B cell (primary cell): ENCODE results near the gene PRR23E. TPM values are rescaled to one million over a fixed set of nuclear protein-coding genes. Genes with fewer than 3 reads are reported as not detected.

ENCODE experiments used
- ATAC-seq: fragments of 200-7000 bp; cut with Tn5 transposase; one replicate; pipeline ENCODE4 v1.10.0; 2021; ENCODE audit warnings: low read depth, mild to moderate bottlenecking, moderate number of reproducible peaks, moderate library complexity
- CTCF ChIA-PET: fragments of 350-600 bp; sonication (Branson Sonifier 250); formaldehyde crosslinking; loops from one replicate; lab custom pipeline; 2021; ENCODE audit warnings: antibody characterized with exemption, inconsistent platforms; lab: Charles Lee
- POLR2A ChIA-PET: fragments of 350-600 bp; sonication (Branson Sonifier 250); formaldehyde crosslinking; loops from one replicate; lab custom pipeline; 2021; ENCODE audit warnings: antibody characterized with exemption; lab: Charles Lee
- DNase-seq: peaks from one replicate; pipeline ENCODE4 v3.0.0; 2013
- H2AFZ ChIP-seq: 2 replicates; pipeline ENCODE4 v1.6.1; 2012; ENCODE audit warnings: mild to moderate bottlenecking, low read depth, low read length; ENCODE audit not compliant: insufficient read depth, poor library complexity, severe bottlenecking
- H3K27ac ChIP-seq, 2 donors: 1 replicate in 1 of 2; 2 replicates in 1 of 2; pipeline ENCODE4 v1.5.1; 2012 to 2013; ENCODE audit warnings: low read length in 2 of 2, mild to moderate bottlenecking in 2 of 2, moderate library complexity in 1 of 2
- H3K27me3 ChIP-seq, 4 experiments: fragments of 200-600 bp in 1 of 4; sonication (generic) in 1 of 4; replicated peaks in 1 of 4; 1 replicate in 2 of 4; 2 replicates in 2 of 4; pipeline versions ENCODE4 v1.6.1 to v1.7.0; 2013 to 2016; ENCODE audit warnings: low read length in 3 of 4, mild to moderate bottlenecking in 2 of 4, mixed read lengths in 1 of 4, moderate library complexity in 1 of 4; ENCODE audit not compliant: insufficient read depth in 4 of 4, control insufficient read depth in 3 of 4; ENCODE audit errors: control extremely low read depth in 1 of 4
- H3K36me3 ChIP-seq, 2 experiments: replicated peaks in 1 of 2; 1 replicate in 1 of 2; 2 replicates in 1 of 2; pipeline versions ENCODE4 v1.6.1 to v1.7.1; 2013; ENCODE audit warnings: low read length in 1 of 2; ENCODE audit not compliant: insufficient read depth in 2 of 2, control insufficient read depth in 1 of 2; ENCODE audit errors: control extremely low read depth in 1 of 2, extremely low read depth in 1 of 2
- H3K4me1 ChIP-seq, 2 donors: fragments of 200-600 bp in 1 of 2; sonication (generic) in 1 of 2; 1 replicate in 1 of 2; 2 replicates in 1 of 2; pipeline versions ENCODE4 v1.5.1 to v1.6.1; 2013 to 2017; ENCODE audit warnings: low read length in 2 of 2; ENCODE audit not compliant: control insufficient read depth in 2 of 2, insufficient read depth in 2 of 2
- H3K4me2 ChIP-seq: replicated peaks from 2 replicates; pipeline ENCODE3; 2012; ENCODE audit warnings: mild to moderate bottlenecking, low read depth, low read length; ENCODE audit not compliant: poor library complexity, severe bottlenecking
- H3K4me3 ChIP-seq, 5 experiments: fragments of 200-600 bp in 1 of 5; sonication (generic) in 1 of 5; 1 replicate in 3 of 5; 2 replicates in 2 of 5; pipeline versions ENCODE4 v1.5.1 to v1.7.0; 2011 to 2016; ENCODE audit warnings: low read length in 4 of 5, mild to moderate bottlenecking in 4 of 5, low read depth in 2 of 5, control low read depth in 1 of 5, moderate library complexity in 1 of 5; ENCODE audit not compliant: insufficient read depth in 1 of 5; ENCODE audit errors: control extremely low read depth in 1 of 5, extremely low read depth in 1 of 5
- H3K79me2 ChIP-seq: fragments of 200-600 bp; sonication (generic); one replicate; pipeline ENCODE4 v1.6.0; 2016; ENCODE audit warnings: low read length; ENCODE audit not compliant: control insufficient read depth, insufficient read depth
- H3K9ac ChIP-seq: fragments of 200-600 bp; sonication (generic); 2 replicates; pipeline ENCODE4 v1.6.1; 2017; ENCODE audit warnings: mild to moderate bottlenecking, low read length, moderate library complexity
- H3K9me3 ChIP-seq, 3 donors: one replicate each; pipeline versions ENCODE4 v1.6.1 to v1.7.1; 2013; ENCODE audit warnings: low read length in 2 of 3; ENCODE audit not compliant: control insufficient read depth in 2 of 3, insufficient read depth in 1 of 3; ENCODE audit errors: control extremely low read depth in 1 of 3
- H4K20me1 ChIP-seq: 2 replicates; pipeline ENCODE4 v1.6.0; 2012; ENCODE audit warnings: mild to moderate bottlenecking, low read length; ENCODE audit not compliant: insufficient read depth, control insufficient read depth, poor library complexity, severe bottlenecking
- H3K27ac Mint-ChIP-seq: one replicate; pipeline ENCODE4 v1.8.0; 2021; ENCODE audit warnings: mixed read lengths
- H3K27me3 Mint-ChIP-seq: one replicate; pipeline ENCODE4 v1.8.0; 2021; ENCODE audit warnings: mixed read lengths
- H3K4me1 Mint-ChIP-seq: one replicate; pipeline ENCODE4 v1.8.0; 2021; ENCODE audit warnings: mixed read lengths
- H3K4me3 Mint-ChIP-seq: one replicate; pipeline ENCODE4 v1.8.0; 2021; ENCODE audit warnings: mixed read lengths
- H3K9me3 Mint-ChIP-seq: one replicate; pipeline ENCODE4 v1.8.0; 2022; ENCODE audit warnings: mixed read lengths; ENCODE audit not compliant: insufficient read depth
- EZH2 ChIP-seq: IDR thresholded peaks from 2 replicates; pipeline ENCODE4 v1.6.1; 2012; ENCODE audit warnings: borderline replicate concordance, low read depth, mild to moderate bottlenecking, moderate library complexity, low read length; ENCODE audit not compliant: insufficient read depth, poor library complexity, severe bottlenecking
- WGBS: methylation state at CpG from one replicate; pipeline ENCODE4 v1.1.5; 2013; ENCODE audit warnings: missing lambda C conversion rate; ENCODE audit not compliant: insufficient coverage; 5-methylcytosine and 5-hydroxymethylcytosine counted together
- intact Hi-C: fragments of 100-400 bp; cut with micrococcal nuclease; formaldehyde crosslinking; loops from one replicate; pipeline ENCODE4 v1.10.0; 2022
- polyA plus RNA-seq: library from polyadenylated mRNA; depleted of rRNA; stranded (reverse); fragments of >200 nt; gene quantifications from 2 replicates; pipeline ENCODE4 v1.2.3, GENCODE V29; 2012
- total RNA-seq, 2 donors: library from RNA; stranded (reverse); fragments of 120-200 nt in 1 of 2; gene quantifications; 1 replicate in 1 of 2; 2 replicates in 1 of 2; pipeline versions ENCODE4 v1.2.3 to v1.2.4, GENCODE V29; 2013 to 2022
- TF ChIP-seq, protein P1 (sequence below): fragments of 200-600 bp; IDR thresholded peaks from one replicate; pipeline ENCODE4 v1.8.0; 2022; ENCODE audit warnings: antibody characterized with exemption, mild to moderate bottlenecking

PRR23E gene
- total and polyA plus RNA-seq, 2 donors (not counting 1 experiment from before 2014, with no cell fraction given), result not detected

DNA sequence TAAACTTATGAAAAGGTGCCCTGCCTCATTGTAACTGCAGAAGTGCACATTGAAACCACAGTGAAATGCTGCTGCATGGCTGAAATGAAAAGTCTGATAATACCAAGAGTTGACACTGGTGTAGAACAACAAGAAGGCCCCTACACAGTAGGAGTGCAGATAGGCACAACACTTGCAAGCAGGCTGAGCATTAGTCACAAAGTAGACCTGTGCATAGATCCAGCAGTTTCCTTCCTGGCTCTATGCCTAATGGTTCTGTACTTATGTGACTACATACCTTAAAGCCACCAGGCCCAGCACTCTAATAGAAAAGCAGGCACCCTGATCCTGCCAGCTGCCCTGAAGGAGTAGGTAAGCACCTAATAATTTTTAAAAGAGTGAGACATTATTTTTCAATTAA is 41.8 kb downstream of the PRR23E start:
- Histone ChIP-seq H4K20me1 (no peaks in the 10 kb centered on the region), H3K27ac (no peak overlapping the region)
- ATAC-seq, result no peak

GRCh38 chr3:127235706-127236105 is 42.8 kb downstream of the PRR23E start:
- Histone ChIP-seq H3K36me3 (no peaks in the 10 kb centered on the region), H3K79me2 (no peaks in the 10 kb centered on the region), H3K27me3 (no peaks in the 10 kb centered on the region), H3K4me3 (no peak overlapping the region), H4K20me1 (no peaks in the 10 kb centered on the region), H3K9me3 (peaks cover 0 to 9% (median 0%) of the 10 kb centered on the region in 3 donors), H2AFZ (no peak overlapping the region), H3K27ac (no peak overlapping the region), H3K4me1 (no peaks in the 10 kb centered on the region), H3K9ac (no peak overlapping the region), H3K4me2 (no peak overlapping the region)
- TF ChIP-seq, protein P1, sequence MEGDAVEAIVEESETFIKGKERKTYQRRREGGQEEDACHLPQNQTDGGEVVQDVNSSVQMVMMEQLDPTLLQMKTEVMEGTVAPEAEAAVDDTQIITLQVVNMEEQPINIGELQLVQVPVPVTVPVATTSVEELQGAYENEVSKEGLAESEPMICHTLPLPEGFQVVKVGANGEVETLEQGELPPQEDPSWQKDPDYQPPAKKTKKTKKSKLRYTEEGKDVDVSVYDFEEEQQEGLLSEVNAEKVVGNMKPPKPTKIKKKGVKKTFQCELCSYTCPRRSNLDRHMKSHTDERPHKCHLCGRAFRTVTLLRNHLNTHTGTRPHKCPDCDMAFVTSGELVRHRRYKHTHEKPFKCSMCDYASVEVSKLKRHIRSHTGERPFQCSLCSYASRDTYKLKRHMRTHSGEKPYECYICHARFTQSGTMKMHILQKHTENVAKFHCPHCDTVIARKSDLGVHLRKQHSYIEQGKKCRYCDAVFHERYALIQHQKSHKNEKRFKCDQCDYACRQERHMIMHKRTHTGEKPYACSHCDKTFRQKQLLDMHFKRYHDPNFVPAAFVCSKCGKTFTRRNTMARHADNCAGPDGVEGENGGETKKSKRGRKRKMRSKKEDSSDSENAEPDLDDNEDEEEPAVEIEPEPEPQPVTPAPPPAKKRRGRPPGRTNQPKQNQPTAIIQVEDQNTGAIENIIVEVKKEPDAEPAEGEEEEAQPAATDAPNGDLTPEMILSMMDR, result no peak
- no peak for TF ChIP-seq EZH2
- H3K4me1 Mint-ChIP-seq, result no peaks in the 10 kb centered on the region
- no peak overlapping the region for H3K4me3 Mint-ChIP-seq
- intact Hi-C loops, result no loop called here
- DNase-seq, result no peak
- peaks cover 6% of the 10 kb centered on the region for H3K27me3 Mint-ChIP-seq
- no peak for ATAC-seq
- no peaks in the 10 kb centered on the region for H3K9me3 Mint-ChIP-seq
- POLR2A ChIA-PET, result no interaction called here
- H3K27ac Mint-ChIP-seq, result no peak overlapping the region
- CTCF ChIA-PET, result no interaction called here
- 65% methylated on average over 2 of the region's 3 CpGs for whole genome bisulfite sequencing

More for the DNA sequence above, 41.8 kb downstream of the PRR23E start:
- H3K9ac ChIP-seq, result no peak overlapping the region
- no peaks in the 10 kb centered on the region for H3K27me3 ChIP-seq
- no peaks in the 10 kb centered on the region for H3K4me1 ChIP-seq
- Mint-ChIP-seq H3K27me3 (peaks cover 6% of the 10 kb centered on the region), H3K4me3 (no peak overlapping the region), H3K9me3 (no peaks in the 10 kb centered on the region), H3K27ac (no peak overlapping the region), H3K4me1 (no peaks in the 10 kb centered on the region)
- H3K79me2 ChIP-seq, result no peaks in the 10 kb centered on the region
- DNase-seq, result no peak
- intact Hi-C loops, result no loop called here
- POLR2A ChIA-PET, result no interaction called here
- H2AFZ ChIP-seq, result no peak overlapping the region
- no peaks in the 10 kb centered on the region for H3K36me3 ChIP-seq
- TF ChIP-seq EZH2, result no peak
- TF ChIP-seq, protein P1, result no peak
- peaks cover 0 to 9% (median 0%) of the 10 kb centered on the region in 3 donors for H3K9me3 ChIP-seq
- no peak overlapping the region for H3K4me3 ChIP-seq
- CTCF ChIA-PET, result no interaction called here
- no peak overlapping the region for H3K4me2 ChIP-seq
